Measurements from ENCODE around the gene SYNRG. TPM values are rescaled to one million over a fixed set of nuclear protein-coding genes. Genes with fewer than 3 reads are reported as not detected.
A peak's percentile ranks its signal among the peaks of the same experiment; 100 is the strongest.

Gene SYNRG
- polyA plus RNA-seq, 1 donor (not counting 4 experiments of a cell fraction or from before 2014, with no cell fraction given): 9.2 TPM

- Histone ChIP-seq H3K9ac (ENCODE audit: control insufficient read depth, extremely low read depth, insufficient read depth, low read length) (peak overlapping the region; percentile 42), H3K27me3 (ENCODE audit: control insufficient read depth, extremely low read depth, insufficient read depth, low read length) (no peaks in the 10 kb centered on the region), H2AFZ (ENCODE audit: control insufficient read depth, low read length) (no peak overlapping the region), H3K36me3 (ENCODE audit: control insufficient read depth in 2 of 2, extremely low read depth in 1 of 2, insufficient read depth in 2 of 2, low read length in 2 of 2) (peaks cover 0 to 15% of the 10 kb centered on the region in 2 experiments), H3K9me3 (ENCODE audit: control insufficient read depth, low read depth, low read length) (no peaks in the 10 kb centered on the region), H3K4me2 (ENCODE audit: control insufficient read depth, extremely low read depth, insufficient read depth, low read depth, low read length) (peak overlapping the region; percentile 49), H4K20me1 (ENCODE audit: control insufficient read depth, extremely low read depth, insufficient read depth, low read length) (no peaks in the 10 kb centered on the region), H3K79me2 (ENCODE audit: control insufficient read depth, insufficient read depth, low read length) (no peaks in the 10 kb centered on the region), H3K27ac (ENCODE audit: control insufficient read depth, insufficient read depth, low read length) (peak overlapping the region; percentile 63), H3K4me3 (ENCODE audit: control insufficient read depth in 2 of 3, extremely low read depth in 1 of 3, insufficient read depth in 2 of 3, low read depth in 1 of 3, low read length in 3 of 3) (no peak overlapping the region), H3K9me1 (ENCODE audit: control insufficient read depth, extremely low read depth, insufficient read depth, low read length) (no peaks in the 10 kb centered on the region), H3K4me1 (ENCODE audit: control insufficient read depth, extremely low read depth, insufficient read depth, low read length) (peaks cover 58% of the 10 kb centered on the region)
- dilution Hi-C loops (cut with MboI; ENCODE audit: extremely low pct_ligation_motif_present, low sequenced_read_pairs): no loop called here
- DNase-seq (ENCODE audit: low read depth, low spot score): no peak
- TF ChIP-seq CTCF (optimal IDR thresholded peaks at IDR 0.05 in 1 of 3, IDR thresholded peaks at IDR 0.05 in 1 of 3, conservative IDR thresholded peaks at IDR 0.05 in 1 of 3; ENCODE audit: extremely low read depth in 1 of 3, insufficient read depth in 2 of 3, low read length in 3 of 3): no peak
- no peak for TF ChIP-seq EZH2 (IDR thresholded peaks at IDR 0.05; ENCODE audit: low read length)
- no peak for FAIRE-seq
Observed at GRCh38 chr17:37480427-37480826, 128.8 kb downstream of the SYNRG start.

- no peak for TF ChIP-seq EZH2 (IDR thresholded peaks at IDR 0.05; ENCODE audit: low read length)
- TF ChIP-seq CTCF (optimal IDR thresholded peaks at IDR 0.05 in 1 of 3, IDR thresholded peaks at IDR 0.05 in 1 of 3, conservative IDR thresholded peaks at IDR 0.05 in 1 of 3; ENCODE audit: extremely low read depth in 1 of 3, insufficient read depth in 2 of 3, low read length in 3 of 3): no peak
- Histone ChIP-seq H3K79me2 (ENCODE audit: control insufficient read depth, insufficient read depth, low read length) (no peaks in the 10 kb centered on the region), H3K9ac (ENCODE audit: control insufficient read depth, extremely low read depth, insufficient read depth, low read length) (no peak overlapping the region), H3K4me2 (ENCODE audit: control insufficient read depth, extremely low read depth, insufficient read depth, low read depth, low read length) (no peak overlapping the region), H4K20me1 (ENCODE audit: control insufficient read depth, extremely low read depth, insufficient read depth, low read length) (no peaks in the 10 kb centered on the region), H3K27ac (ENCODE audit: control insufficient read depth, insufficient read depth, low read length) (peak overlapping the region; percentile 59), H3K36me3 (ENCODE audit: control insufficient read depth in 2 of 2, extremely low read depth in 1 of 2, insufficient read depth in 2 of 2, low read length in 2 of 2) (peaks cover 0 to 15% of the 10 kb centered on the region in 2 experiments), H3K4me3 (ENCODE audit: control insufficient read depth in 2 of 3, extremely low read depth in 1 of 3, insufficient read depth in 2 of 3, low read depth in 1 of 3, low read length in 3 of 3) (no peak overlapping the region), H2AFZ (ENCODE audit: control insufficient read depth, low read length) (no peak overlapping the region), H3K9me3 (ENCODE audit: control insufficient read depth, low read depth, low read length) (no peaks in the 10 kb centered on the region), H3K4me1 (ENCODE audit: control insufficient read depth, extremely low read depth, insufficient read depth, low read length) (peaks cover 58% of the 10 kb centered on the region), H3K9me1 (ENCODE audit: control insufficient read depth, extremely low read depth, insufficient read depth, low read length) (no peaks in the 10 kb centered on the region), H3K27me3 (ENCODE audit: control insufficient read depth, extremely low read depth, insufficient read depth, low read length) (no peaks in the 10 kb centered on the region)
- dilution Hi-C loops (cut with MboI; ENCODE audit: extremely low pct_ligation_motif_present, low sequenced_read_pairs): no loop called here
- no peak for DNase-seq (ENCODE audit: low read depth, low spot score)
- no peak for FAIRE-seq
Observed at GRCh38 chr17:37479025-37479424, 130.2 kb downstream of the SYNRG start.
